Measurements from ENCODE around the gene GRIA4.

- no peak for TF ChIP-seq CTCF (IDR thresholded peaks at IDR 0.05; ENCODE audit: low read depth, low read length, poor library complexity, severe bottlenecking)
- TF ChIP-seq EZH2phosphoT487 (IDR thresholded peaks at IDR 0.05; ENCODE audit: borderline replicate concordance, low read length) = no peak
Observed at GRCh38 chr11:106021967-106022794, 412.3 kb downstream of the GRIA4 start, which contains the start of gene MSANTD4.
